Adrenal gland (tissue), 12 donors: ENCODE results near the gene IMP3. TPM values are rescaled to one million over a fixed set of nuclear protein-coding genes. Genes with fewer than 3 reads are reported as not detected.

Experiments
- DNase-seq, 7 donors: peaks; one replicate each; pipeline ENCODE4 v3.0.0-alpha.2; 2019 to 2020
- H3K27ac ChIP-seq, 5 donors: fragments of 200-600 bp; sonication (generic) in 4 of 5; 1 replicate in 3 of 5; 2 replicates in 2 of 5; pipeline versions ENCODE4 v1.5.1 to v1.8.0; 2016 to 2020; ENCODE audit warnings: mild to moderate bottlenecking in 1 of 5
- H3K27me3 ChIP-seq: fragments of 200-600 bp; 2 replicates; pipeline ENCODE4 v1.8.0; 2021
- H3K36me3 ChIP-seq, 2 donors: fragments of 200-600 bp; replicated peaks in 1 of 2; 1 replicate in 1 of 2; 2 replicates in 1 of 2; pipeline versions ENCODE4 v1.5.1 to v1.8.0; 2018 to 2022
- H3K4me1 ChIP-seq, 2 donors: fragments of 200-600 bp; replicated peaks in 1 of 2; 1 replicate in 1 of 2; 2 replicates in 1 of 2; pipeline versions ENCODE4 v1.5.1 to v1.8.0; 2018 to 2021
- H3K4me3 ChIP-seq, 4 donors: fragments of 200-600 bp; sonication (generic) in 3 of 4; one replicate each; pipeline ENCODE4 v1.5.1; 2016 to 2018
- H3K9me3 ChIP-seq, 3 donors: fragments of 200-600 bp; sonication (generic) in 1 of 3; replicated peaks in 1 of 3; 1 replicate in 2 of 3; 2 replicates in 1 of 3; pipeline versions ENCODE4 v1.5.1 to v1.8.0; 2016 to 2021
- CTCF ChIP-seq, 6 experiments: fragments of 450-650 bp in 4 of 6; fragments of 200-600 bp in 2 of 6; sonication (generic) in 1 of 6; IDR thresholded peaks; 1 replicate in 5 of 6; 2 replicates in 1 of 6; pipeline versions ENCODE4 v1.5.1 to v1.8.0; 2016 to 2021; ENCODE audit warnings: antibody characterized with exemption in 6 of 6, mild to moderate bottlenecking in 2 of 6, moderate library complexity in 1 of 6
- POLR2A ChIP-seq, 2 donors: fragments of 450-650 bp; IDR thresholded peaks; one replicate each; pipeline ENCODE4 v1.6.1; 2017; ENCODE audit warnings: antibody characterized with exemption in 2 of 2, mild to moderate bottlenecking in 2 of 2, moderate library complexity in 1 of 2
- WGBS, 4 donors: extraction: QIAGEN DNeasy Blood & Tissue Kit in 2 of 4; methylation state at CpG; one replicate each; pipeline versions ENCODE4 v1.1.5 to v1.1.7; 2013 to 2017; 5-methylcytosine and 5-hydroxymethylcytosine counted together
- intact Hi-C, 2 donors: fragments of 100-400 bp; cut with DNase I; formaldehyde crosslinking; loops; one replicate each; pipeline versions ENCODE4 v1.14.1 to v1.15.0; 2022 to 2023
- polyA plus RNA-seq, 3 donors: library from polyadenylated mRNA; stranded (reverse); fragments of 200-250 nt in 2 of 3; fragments of 350-450 nt in 1 of 3; fragmentation: Illumina TruSeq in 1 of 3; extraction: RNeasy Lipid Tissue Mini Kit (QIAGEN cat#74804) in 1 of 3; gene quantifications; one replicate each; pipeline ENCODE4 v1.2.3, GENCODE V29; 2013 to 2014
- total RNA-seq, 9 donors: library from RNA; depleted of rRNA in 4 of 9; stranded (reverse); fragments of >200 nt in 4 of 9; fragments of 120-200 nt in 1 of 9; fragmentation: NEBNext Ultra II Directional in 1 of 9; extraction: Animal tissue kit (Norgen Biotek cat#: 25700) in 1 of 9; gene quantifications; one replicate each; pipeline versions ENCODE4 v1.1.0 to v1.2.4, GENCODE V29; 2013 to 2023
- donor health status: healthy with polysubstance abuse.
- donor health status: Bipolar disorder and iron deficiency.
- donor health status: DM: yes; HTN: yes; CAD: no.
- donor health status: DM: no; HTN: no; CAD: no.
- donor health status: DM: no; HTN: no; CAD: no.
- donor health status: DM: yes; HTN: yes; CAD: no.

IMP3 gene
- total and polyA plus RNA-seq, 12 donors = 49.8 to 161 (median 84.0) TPM

GRCh38 chr15:75590239-75590638, 49.8 kb downstream of the IMP3 start:
- no peaks in the 10 kb centered on the region for H3K9me3 ChIP-seq
- H3K36me3 ChIP-seq = peaks cover 0 to 8% of the 10 kb centered on the region in 2 donors
- H3K27me3 ChIP-seq = no peaks in the 10 kb centered on the region
- TF ChIP-seq CTCF (IDR thresholded peaks at IDR 0.05) (no peak), POLR2A (IDR thresholded peaks at IDR 0.05) (no peak)
- WGBS, 4 donors = 90 to 98% (median 94%) methylated on average over 2 of the region's 2 CpGs
- H3K4me3 ChIP-seq = no peak overlapping the region
- intact Hi-C loops = no loop called here
- no peaks in the 10 kb centered on the region for H3K4me1 ChIP-seq
- DNase-seq = no peak
- no peak overlapping the region for H3K27ac ChIP-seq

Other genes with a start within 250 kb of the IMP3 start
- gene SIN3A, start 188.5 kb downstream of the IMP3 start, total RNA-seq = 10 to 100 TPM; 26.1 to 72.7 (median 33.2) TPM
- 10 to 100 TPM; 11.1 to 22.3 (median 12.8) TPM for gene SIN3A, start 188.5 kb downstream of the IMP3 start, polyA plus RNA-seq
- 10 to 100 TPM; 11.7 to 28.5 (median 19.3) TPM for gene PTPN9, start 60.9 kb downstream of the IMP3 start, total RNA-seq
- 10 to 100 TPM in 1 of 3 donors, 1 to 10 TPM in 2; 5.9 to 20.1 (median 6.1) TPM for gene PTPN9, start 60.9 kb downstream of the IMP3 start, polyA plus RNA-seq
- 10 to 100 TPM; 18.5 to 40.8 (median 25.5) TPM for gene SNUPN, start 14.5 kb downstream of the IMP3 start, total RNA-seq
- gene SNUPN, start 14.5 kb downstream of the IMP3 start, polyA plus RNA-seq = 10 to 100 TPM; 13.5 to 21.8 (median 16.7) TPM
- 10 to 100 TPM; 10.1 to 41.4 (median 24.2) TPM for gene SNX33, start 7.7 kb upstream of the IMP3 start, total RNA-seq
- 10 to 100 TPM; 12.1 to 18.3 (median 12.9) TPM for gene SNX33, start 7.7 kb upstream of the IMP3 start, polyA plus RNA-seq
- 1 to 10 TPM; 1.3 to 6.3 (median 2.7) TPM for gene CSPG4, start 72.6 kb upstream of the IMP3 start, total RNA-seq
- gene CSPG4, start 72.6 kb upstream of the IMP3 start, polyA plus RNA-seq = 1 to 10 TPM in 2 of 3 donors, under 1 TPM in 1; 0.55 to 6.6 (median 4.3) TPM
- 10 to 100 TPM; 35.0 to 76.7 (median 45.6) TPM for gene UBE2Q2, start 203.2 kb upstream of the IMP3 start, total RNA-seq
- gene UBE2Q2, start 203.2 kb upstream of the IMP3 start, polyA plus RNA-seq = 10 to 100 TPM; 18.7 to 49.8 (median 36.6) TPM